AG09319 (cell line): ENCODE results near the gene GOPC.

Experiments
- DNase-seq: peaks from one replicate; pipeline ENCODE4 v3.0.0-alpha.2; 2010; ENCODE audit warnings: low read depth; ENCODE audit errors: extremely low read depth
- CTCF ChIP-seq: IDR thresholded peaks from 2 replicates; pipeline ENCODE4 v1.5.1; 2011; ENCODE audit warnings: low read depth, mild to moderate bottlenecking, inconsistent platforms, low read length, moderate library complexity

Gene GOPC

GRCh38 chr6:117548797-117549301 lies 53.5 kb downstream of the GOPC start:
- no peak for DNase-seq
- no peak for TF ChIP-seq CTCF

- TF ChIP-seq CTCF: peak; percentile 23
- no peak for DNase-seq
Observed at GRCh38 chr6:117547688-117548621, 54.4 kb downstream of the GOPC start.

GRCh38 chr6:117546674-117547073 lies 55.6 kb downstream of the GOPC start:
- no peak for TF ChIP-seq CTCF
- DNase-seq: no peak

GRCh38 chr6:117545161-117545595 lies 57.1 kb downstream of the GOPC start:
- DNase-seq: no peak
- TF ChIP-seq CTCF: no peak

- no peak for TF ChIP-seq CTCF
- DNase-seq: no peak
Observed at GRCh38 chr6:117544716-117545115, 57.6 kb downstream of the GOPC start.

- DNase-seq: no peak
- no peak for TF ChIP-seq CTCF
Observed at GRCh38 chr6:117542493-117542892, 59.8 kb downstream of the GOPC start.

GRCh38 chr6:117540670-117541069 lies 61.6 kb downstream of the GOPC start:
- TF ChIP-seq CTCF: no peak
- no peak for DNase-seq
